Measurements from ENCODE around the gene IL22RA2. TPM values are rescaled to one million over a fixed set of nuclear protein-coding genes. Genes with fewer than 3 reads are reported as not detected.

The IL22RA2 gene
- total and polyA plus RNA-seq, 12 donors, result 0.12 TPM; not detected in 11

DNA sequence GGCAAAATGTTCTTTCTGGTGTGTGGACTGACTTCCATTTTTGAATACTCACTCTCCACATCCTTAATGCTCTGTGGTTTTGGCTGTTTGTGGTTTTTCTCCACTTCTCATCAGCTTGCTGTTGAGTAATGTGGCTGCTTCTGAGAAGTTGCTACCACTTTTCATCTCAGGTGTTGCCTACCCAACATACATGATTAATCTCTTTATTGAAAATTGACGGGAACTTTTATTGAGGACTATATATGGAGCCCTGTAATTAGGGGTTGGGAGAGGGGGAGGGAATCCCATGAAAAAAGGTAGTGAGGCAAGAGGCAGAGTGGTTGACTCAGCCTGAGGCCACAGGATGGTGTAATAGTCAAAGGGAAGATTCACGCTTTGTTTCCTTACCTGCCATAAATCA, 17.6 kb downstream of the IL22RA2 start:
- no peaks in the 10 kb centered on the region for H3K36me3 ChIP-seq
- intact Hi-C loops (cut with DNase I), result loop anchor here in 1 of 10 donors (2.0 kb wide), 1 partner anchor 65 kb away; no protein-coding TSS in a partner anchor
- no peak for DNase-seq
- 91 to 98% methylated on average over 2 of the region's 2 CpGs for WGBS, 2 donors
- peak overlapping the region in 1 of 10 donors; percentile 60 for H3K27ac ChIP-seq
- TF ChIP-seq, protein P1, sequence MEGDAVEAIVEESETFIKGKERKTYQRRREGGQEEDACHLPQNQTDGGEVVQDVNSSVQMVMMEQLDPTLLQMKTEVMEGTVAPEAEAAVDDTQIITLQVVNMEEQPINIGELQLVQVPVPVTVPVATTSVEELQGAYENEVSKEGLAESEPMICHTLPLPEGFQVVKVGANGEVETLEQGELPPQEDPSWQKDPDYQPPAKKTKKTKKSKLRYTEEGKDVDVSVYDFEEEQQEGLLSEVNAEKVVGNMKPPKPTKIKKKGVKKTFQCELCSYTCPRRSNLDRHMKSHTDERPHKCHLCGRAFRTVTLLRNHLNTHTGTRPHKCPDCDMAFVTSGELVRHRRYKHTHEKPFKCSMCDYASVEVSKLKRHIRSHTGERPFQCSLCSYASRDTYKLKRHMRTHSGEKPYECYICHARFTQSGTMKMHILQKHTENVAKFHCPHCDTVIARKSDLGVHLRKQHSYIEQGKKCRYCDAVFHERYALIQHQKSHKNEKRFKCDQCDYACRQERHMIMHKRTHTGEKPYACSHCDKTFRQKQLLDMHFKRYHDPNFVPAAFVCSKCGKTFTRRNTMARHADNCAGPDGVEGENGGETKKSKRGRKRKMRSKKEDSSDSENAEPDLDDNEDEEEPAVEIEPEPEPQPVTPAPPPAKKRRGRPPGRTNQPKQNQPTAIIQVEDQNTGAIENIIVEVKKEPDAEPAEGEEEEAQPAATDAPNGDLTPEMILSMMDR (IDR thresholded peaks at IDR 0.05), result no peak
- no peaks in the 10 kb centered on the region for H3K27me3 ChIP-seq
- H3K4me1 ChIP-seq, result peaks cover 0 to 37% (median 5%) of the 10 kb centered on the region in 9 donors
- peak in 2 of 8 donors; percentile 14 to 46 for ATAC-seq
- H3K9me3 ChIP-seq, result peaks cover 0 to 19% (median 0%) of the 10 kb centered on the region in 11 donors
- no peak overlapping the region for H3K4me3 ChIP-seq

GRCh38 chr6:137150072-137150471, 23.4 kb downstream of the IL22RA2 start:
- no peak overlapping the region for H3K4me3 ChIP-seq
- peaks cover 0 to 20% (median 0%) of the 10 kb centered on the region in 11 donors for H3K9me3 ChIP-seq
- H3K4me1 ChIP-seq, result peaks cover 0 to 26% (median 0%) of the 10 kb centered on the region in 9 donors
- no peak overlapping the region for H3K27ac ChIP-seq
- no peak for ATAC-seq
- WGBS, 2 donors, result 80 to 81% methylated on average over 3 of the region's 3 CpGs
- DNase-seq, result no peak
- no peaks in the 10 kb centered on the region for H3K27me3 ChIP-seq
- H3K36me3 ChIP-seq, result no peaks in the 10 kb centered on the region
- intact Hi-C loops (cut with DNase I), result no loop called here
- TF ChIP-seq, protein P1 (IDR thresholded peaks at IDR 0.05), result no peak

DNA sequence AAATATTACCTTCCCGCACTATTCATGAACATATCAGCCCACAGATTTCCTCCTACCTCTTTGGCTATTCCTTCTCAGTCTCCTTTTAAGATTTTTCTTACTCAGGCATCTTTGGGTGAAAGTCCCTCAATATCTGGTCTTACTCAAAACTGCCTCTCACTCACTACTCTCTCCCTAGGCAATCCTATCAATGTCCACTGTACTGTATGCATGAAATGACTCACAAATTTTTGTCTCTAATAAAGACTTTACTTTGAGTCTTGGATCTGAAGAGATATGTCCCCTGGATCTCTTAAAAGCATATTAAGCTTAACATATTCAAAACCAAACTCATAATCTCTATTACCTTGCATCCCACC, 24.4 kb downstream of the IL22RA2 start:
- Histone ChIP-seq H3K4me3 (no peak overlapping the region), H3K27me3 (no peaks in the 10 kb centered on the region), H3K9me3 (peaks cover 0 to 20% (median 0%) of the 10 kb centered on the region in 11 donors), H3K27ac (peak overlapping the region in 1 of 10 donors; percentile 45), H3K4me1 (peaks cover 0 to 23% (median 0%) of the 10 kb centered on the region in 9 donors), H3K36me3 (no peaks in the 10 kb centered on the region)
- TF ChIP-seq, protein P1 (IDR thresholded peaks at IDR 0.05), result no peak
- ATAC-seq (no peak), DNase-seq (no peak)
- intact Hi-C loops (cut with DNase I), result no loop called here
- WGBS, 2 donors, result 82 to 97% methylated on average over 1 of the region's 1 CpG

DNA sequence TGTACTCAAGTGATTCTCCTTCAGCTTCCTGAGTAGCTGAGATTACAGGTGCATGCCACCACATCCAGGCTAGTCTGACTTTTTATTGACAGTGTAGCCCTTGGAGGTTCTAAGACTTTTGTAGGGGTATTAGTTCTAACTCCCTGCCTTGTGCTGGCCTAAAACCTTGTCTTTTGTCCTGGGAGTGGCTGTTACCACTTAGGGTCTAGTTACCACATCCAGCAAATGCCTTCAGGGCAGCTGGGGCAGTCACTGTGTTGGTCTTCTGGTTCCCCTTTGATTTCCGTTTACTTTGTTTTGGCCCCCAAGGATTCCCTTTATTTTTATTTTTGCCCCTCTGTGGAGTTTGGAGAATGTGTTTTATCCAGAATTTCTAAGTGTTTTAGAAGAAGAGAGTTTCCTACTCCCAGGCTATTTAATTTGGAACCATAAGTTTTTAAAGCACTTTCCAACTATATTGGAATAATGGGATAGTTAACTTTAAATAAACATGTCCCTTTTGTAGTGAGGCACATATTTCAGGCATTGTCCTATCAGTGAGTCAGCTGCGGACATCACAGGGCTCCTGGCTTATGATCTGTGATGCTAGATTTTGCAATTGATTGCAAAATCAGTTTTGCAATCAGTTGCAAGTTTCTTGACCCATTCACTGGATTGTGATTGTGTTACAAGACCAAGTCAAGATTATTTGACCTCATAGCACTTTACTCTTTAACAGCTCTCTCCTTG, 25.0 kb downstream of the IL22RA2 start:
- Histone ChIP-seq H3K4me1 (peaks cover 0 to 23% (median 0%) of the 10 kb centered on the region in 9 donors), H3K9me3 (peaks cover 0 to 20% (median 0%) of the 10 kb centered on the region in 11 donors), H3K4me3 (no peak overlapping the region), H3K27ac (peak overlapping the region in 1 of 10 donors; percentile 78), H3K27me3 (no peaks in the 10 kb centered on the region), H3K36me3 (no peaks in the 10 kb centered on the region)
- TF ChIP-seq, protein P1 (IDR thresholded peaks at IDR 0.05), result no peak
- WGBS, 2 donors, result 74 to 83% methylated on average over 2 of the region's 2 CpGs
- DNase-seq (no peak), ATAC-seq (peak in 1 of 8 donors; percentile 59)
- intact Hi-C loops (cut with DNase I), result no loop called here

Data from heart right ventricle (tissue), 16 donors.